HG03139 (cell line): ENCODE data around the gene VPS50.

Source experiments
- ATAC-seq: cut with Tn5 transposase; IDR thresholded peaks from one replicate; pipeline ENCODE4 v1.9.1; 2021; ENCODE audit not compliant: unreplicated experiment

VPS50 gene, protein sequence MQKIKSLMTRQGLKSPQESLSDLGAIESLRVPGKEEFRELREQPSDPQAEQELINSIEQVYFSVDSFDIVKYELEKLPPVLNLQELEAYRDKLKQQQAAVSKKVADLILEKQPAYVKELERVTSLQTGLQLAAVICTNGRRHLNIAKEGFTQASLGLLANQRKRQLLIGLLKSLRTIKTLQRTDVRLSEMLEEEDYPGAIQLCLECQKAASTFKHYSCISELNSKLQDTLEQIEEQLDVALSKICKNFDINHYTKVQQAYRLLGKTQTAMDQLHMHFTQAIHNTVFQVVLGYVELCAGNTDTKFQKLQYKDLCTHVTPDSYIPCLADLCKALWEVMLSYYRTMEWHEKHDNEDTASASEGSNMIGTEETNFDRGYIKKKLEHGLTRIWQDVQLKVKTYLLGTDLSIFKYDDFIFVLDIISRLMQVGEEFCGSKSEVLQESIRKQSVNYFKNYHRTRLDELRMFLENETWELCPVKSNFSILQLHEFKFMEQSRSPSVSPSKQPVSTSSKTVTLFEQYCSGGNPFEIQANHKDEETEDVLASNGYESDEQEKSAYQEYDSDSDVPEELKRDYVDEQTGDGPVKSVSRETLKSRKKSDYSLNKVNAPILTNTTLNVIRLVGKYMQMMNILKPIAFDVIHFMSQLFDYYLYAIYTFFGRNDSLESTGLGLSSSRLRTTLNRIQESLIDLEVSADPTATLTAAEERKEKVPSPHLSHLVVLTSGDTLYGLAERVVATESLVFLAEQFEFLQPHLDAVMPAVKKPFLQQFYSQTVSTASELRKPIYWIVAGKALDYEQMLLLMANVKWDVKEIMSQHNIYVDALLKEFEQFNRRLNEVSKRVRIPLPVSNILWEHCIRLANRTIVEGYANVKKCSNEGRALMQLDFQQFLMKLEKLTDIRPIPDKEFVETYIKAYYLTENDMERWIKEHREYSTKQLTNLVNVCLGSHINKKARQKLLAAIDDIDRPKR

GRCh38 chr7:93231799-93232672, at the start of gene VPS50:
Gene VPS50 (plus strand): TSS chr7:93232366. CDS start chr7:93232468, 102 bp downstream.
- peak; percentile 99 for ATAC-seq

DNA sequence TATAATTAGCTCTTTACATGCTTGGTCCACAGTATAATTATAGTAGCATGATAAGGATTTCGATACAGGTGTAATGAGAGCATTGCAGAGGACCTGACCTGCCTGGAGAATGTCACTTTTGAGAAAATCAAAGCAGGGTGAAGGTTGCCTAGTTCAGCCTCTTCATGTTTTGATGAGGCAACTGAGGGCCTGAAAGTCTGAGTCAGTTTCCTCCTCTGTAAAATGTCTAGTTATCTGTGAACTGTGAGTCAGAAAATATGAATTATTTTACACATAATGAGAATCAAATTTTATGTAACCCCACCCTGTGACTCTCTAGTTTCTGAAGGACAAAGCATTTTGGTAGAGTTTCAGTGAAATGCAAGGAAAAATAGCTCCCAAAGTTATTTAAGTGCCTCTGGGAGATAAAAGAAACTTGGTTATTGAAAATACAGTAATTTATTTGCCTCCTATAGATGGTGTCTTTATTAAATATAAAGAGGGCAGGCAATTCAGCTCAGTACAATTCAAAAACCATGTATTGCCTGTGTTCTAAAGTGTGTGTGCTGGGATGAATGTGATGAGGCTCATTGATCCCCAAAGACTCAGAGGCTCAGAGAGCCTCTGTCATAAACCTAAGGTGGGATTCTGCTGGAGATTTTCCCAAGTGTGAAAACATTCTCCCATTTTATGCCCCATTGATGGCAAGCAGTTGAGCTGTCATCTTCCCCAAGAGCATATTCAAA, 46.7 kb upstream of the VPS50 start:
- ATAC-seq = no peak

- ATAC-seq = no peak
Observed at GRCh38 chr7:93188870-93189634, 43.1 kb upstream of the VPS50 start.

DNA sequence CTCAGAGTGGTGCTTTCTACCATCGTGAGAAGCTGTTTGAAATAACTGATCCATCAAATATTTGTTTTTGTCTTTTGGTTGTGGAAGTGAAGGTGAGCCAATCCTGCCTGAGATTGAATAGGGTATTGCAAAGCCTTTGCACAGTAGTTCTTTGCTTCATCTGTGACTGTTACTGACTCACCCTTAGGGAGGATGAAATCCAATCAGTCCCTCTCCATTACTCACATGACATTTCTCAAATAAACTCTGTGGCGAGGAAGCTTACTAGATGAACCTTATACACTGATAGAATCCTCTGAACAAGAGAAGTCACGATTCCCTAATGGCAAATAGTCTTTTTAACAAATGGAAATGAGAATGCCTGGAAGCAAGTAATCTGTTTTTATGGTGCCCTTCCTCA, 37.8 kb upstream of the VPS50 start:
- no peak for ATAC-seq

GRCh38 chr7:93196336-93196735, 35.8 kb upstream of the VPS50 start:
- ATAC-seq = no peak

- no peak for ATAC-seq
Observed at GRCh38 chr7:93198472-93198871, 33.7 kb upstream of the VPS50 start.

DNA sequence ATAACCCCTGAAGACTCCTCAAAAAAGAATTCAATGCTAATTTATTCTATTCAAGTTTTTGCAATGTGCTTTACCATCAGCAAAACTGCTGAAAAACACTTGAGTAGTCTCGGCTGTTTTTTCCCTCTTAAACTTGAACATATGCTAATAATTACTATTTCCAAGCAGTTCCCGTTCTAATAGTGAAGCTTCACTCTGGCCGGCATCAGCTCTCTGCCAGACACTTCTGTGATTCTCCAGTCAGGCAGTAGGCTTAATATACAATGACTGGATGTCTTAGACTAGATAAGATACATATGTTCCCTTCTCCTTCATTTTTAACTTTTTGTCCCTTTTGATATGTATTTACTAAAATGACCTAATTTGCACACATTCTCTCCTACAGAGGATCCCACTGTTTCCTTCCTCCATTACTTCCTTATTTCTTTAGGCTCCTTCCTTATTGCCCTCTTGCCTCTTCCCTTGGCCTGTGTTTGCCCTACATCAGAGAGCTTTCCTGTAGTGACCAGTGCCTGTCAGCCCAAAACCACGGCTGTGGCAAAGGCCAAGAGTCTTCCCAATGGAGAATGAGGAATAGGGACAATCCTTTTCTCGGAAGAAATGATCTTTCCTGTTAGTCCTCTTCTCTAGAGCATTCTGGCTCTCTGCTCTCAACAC, 29.4 kb upstream of the VPS50 start:
- ATAC-seq = no peak

DNA sequence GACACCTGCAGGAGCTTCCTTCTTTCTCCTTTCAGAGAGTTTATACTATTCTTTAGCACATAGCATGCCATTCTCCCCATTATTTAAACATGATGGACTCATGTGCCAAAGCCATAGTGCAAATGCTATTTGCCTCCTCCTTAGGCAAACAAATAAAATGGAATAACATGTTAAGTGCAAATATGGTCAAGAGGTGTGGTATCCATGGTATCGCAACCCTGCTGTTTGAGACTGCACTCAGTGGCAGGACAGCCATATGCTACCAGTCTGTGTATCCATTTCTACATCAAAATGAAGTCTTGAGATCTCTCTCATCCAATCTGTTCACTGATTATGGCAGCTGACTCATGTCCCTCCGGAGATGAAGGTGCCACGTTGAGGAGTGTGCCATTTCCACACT, 28.7 kb upstream of the VPS50 start:
- no peak for ATAC-seq

DNA sequence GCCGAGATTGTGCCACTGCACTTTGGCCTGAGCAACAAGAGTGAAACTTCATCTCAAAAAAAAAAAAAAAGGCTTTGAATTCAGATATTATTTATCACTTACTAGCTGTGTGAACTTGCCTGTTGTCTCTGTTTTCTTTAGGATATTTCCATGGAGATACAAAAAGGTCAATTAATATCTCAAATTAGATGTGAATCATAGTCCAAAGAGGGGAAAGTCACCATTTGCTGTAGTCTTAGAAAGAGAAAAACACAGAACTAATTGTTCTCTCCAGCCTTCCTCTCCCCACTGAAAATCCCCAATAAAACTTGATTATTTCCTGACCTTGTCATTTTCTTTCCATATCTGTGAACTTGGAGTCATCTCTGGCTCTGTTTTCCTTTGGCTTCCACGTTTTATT, 27.1 kb upstream of the VPS50 start:
- no peak for ATAC-seq

DNA sequence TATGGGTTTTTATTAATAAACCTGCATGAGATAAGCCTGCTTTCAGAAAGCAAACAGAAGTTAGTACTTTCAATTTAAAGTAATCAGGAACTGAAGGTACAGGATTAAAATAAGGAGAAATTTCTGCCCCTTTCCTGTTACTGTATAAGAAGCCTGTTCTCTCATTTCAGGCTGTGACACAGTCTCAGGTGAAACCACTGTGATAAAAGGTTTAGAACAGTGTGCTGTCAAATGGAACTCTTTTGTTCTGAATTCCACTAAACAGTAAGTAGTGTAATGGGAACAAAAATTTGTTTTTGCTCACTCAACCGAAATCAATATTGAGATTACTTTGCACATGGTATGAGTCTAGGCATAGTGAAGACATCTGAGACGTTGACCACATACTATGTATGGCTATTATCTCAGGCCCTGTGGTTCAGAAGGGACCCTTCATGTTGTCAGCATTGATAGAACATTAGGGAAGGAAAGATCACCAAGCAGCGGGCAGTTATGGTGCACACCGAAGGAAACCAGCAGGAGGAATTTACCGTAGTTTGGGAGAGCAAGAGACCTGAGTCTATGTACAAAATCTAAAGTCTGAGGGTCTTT, 20.8 kb upstream of the VPS50 start:
- no peak for ATAC-seq

DNA sequence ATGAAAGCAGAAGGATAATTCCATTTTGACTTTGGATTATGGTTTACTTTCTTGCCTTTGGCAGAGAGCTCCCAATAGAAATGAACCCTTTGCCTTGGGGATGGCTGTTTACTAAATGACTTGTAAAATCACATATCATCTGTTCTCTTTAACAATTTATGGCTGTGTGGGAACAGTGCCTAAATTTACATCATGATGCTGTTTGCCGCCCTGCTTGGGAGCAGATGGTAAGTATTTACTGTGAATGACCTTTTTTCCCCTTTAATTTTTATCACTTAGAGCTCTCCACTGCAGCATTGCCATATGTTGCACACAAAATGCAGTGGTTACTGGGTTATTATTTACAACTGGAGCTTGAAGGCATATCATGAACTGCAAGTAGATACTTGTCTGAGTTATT, 19.3 kb upstream of the VPS50 start:
- no peak for ATAC-seq

- no peak for ATAC-seq
Observed at GRCh38 chr7:93218997-93219827, 13.0 kb upstream of the VPS50 start.

DNA sequence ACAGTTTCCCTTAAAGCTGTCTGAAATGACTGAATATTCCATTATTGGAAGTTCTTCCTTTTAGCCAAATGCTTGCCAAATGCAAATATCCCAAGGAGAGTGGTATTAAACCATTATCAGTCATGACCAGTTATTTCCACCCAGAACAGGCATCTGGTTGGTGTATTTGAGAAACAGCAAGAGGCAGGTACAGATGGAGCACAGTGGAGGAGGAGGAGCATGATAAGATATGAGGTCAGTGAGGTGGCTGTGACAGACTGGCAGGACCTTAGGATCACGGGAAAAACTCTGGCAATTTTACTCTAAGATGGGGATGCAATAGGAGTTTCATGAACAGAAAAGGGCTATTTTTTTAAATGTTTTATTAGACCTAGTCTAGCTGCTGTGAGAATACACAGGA, 12.3 kb upstream of the VPS50 start:
- no peak for ATAC-seq

GRCh38 chr7:93226310-93226709, 5.9 kb upstream of the VPS50 start, which contains the start of gene HEPACAM2:
Gene HEPACAM2 (minus strand): TSS chr7:93226469.
- no peak for ATAC-seq

- no peak for ATAC-seq
Observed at GRCh38 chr7:93228302-93228701, 3.9 kb upstream of the VPS50 start.

DNA sequence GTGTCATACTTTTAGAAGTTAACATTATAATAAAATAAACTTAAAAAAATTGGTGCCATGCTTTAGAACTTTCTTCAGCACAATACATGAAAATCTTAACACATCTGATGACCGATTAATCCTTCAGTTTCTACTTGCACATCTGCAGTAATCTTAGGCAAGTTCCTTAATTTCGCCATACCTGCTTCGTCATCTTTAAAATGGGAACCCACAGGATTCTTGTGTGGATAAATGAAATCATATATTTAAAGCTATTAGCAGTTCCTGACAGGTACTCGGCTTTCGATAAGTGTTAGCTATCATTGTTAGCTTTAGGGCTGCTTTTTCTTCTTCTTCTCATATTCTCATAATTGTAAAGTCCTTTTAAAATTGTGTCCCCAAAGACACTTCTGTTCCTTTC, 907 bp upstream of the VPS50 start:
- ATAC-seq = no peak

DNA sequence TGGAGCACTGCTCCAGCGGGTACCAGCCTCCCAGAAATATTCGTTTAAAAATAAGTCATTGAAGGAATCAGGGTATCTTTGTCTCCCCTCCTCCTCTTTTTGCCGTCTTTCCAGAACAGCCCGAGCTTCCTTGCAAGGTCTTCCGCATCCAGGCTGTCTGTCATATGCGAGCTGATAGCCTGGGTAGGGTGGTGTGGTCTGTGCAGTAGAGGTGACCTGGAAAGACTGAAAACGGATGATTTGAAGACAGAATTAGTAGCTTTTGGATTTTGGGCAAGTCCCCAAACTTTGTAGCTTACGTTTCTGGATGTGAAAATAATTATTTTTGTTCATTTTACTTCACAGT, 480 bp downstream of the VPS50 start:
- ATAC-seq = peak; percentile 8

- no peak for ATAC-seq
Observed at GRCh38 chr7:93235541-93235940, 3.4 kb downstream of the VPS50 start.
